CD4-positive, alpha-beta T cell treated with Interleukin-4 for 1 hour (primary cell): ENCODE measurements around the gene EPX.
A peak's percentile ranks its signal among the peaks of the same experiment; 100 is the strongest.

Source experiments
- DNase-seq, 2 donors: peaks; one replicate each; pipeline ENCODE4 v3.0.0-alpha.2; 2020 to 2022

EPX gene

DNA sequence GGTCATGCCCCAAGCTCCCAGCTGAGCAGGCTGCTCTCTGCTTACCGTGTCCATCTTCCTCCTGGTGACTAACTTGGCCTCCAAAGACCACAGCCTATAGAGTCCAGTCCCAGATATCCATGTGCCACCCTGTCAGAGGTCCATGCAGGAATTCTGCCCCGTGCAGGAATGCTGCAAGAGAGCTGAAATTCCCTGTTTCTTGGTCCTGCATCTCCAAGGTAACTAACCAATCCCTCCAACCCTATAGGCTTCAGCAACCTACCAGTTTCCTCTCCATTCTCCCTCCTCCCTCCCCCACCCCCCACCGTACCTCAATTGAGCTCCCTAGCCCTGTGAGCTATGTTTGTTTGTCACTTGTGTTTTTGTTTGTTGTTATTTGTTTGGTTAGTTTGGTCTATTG, 36.2 kb downstream of the EPX start:
- DNase-seq, result no peak

DNA sequence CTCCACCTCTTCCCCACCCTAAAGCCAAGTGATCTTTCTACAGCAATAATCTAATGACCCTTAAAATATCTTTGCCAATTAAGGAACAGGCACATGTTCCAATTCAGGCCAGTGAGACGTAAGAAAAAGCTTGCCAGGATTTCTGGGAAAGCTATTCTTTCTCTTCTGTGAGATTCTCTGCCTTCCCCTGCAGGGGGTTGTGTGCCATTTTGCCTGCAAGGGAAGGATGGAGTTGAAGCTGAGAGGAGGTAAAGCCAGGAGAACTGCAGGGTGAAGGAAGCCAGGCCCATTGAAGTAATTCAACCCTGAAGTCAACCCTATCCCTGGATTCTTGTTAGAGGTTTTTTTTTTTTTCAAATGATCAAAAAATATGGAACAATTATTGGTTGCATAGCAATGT, 36.9 kb downstream of the EPX start:
- DNase-seq, result no peak

DNA sequence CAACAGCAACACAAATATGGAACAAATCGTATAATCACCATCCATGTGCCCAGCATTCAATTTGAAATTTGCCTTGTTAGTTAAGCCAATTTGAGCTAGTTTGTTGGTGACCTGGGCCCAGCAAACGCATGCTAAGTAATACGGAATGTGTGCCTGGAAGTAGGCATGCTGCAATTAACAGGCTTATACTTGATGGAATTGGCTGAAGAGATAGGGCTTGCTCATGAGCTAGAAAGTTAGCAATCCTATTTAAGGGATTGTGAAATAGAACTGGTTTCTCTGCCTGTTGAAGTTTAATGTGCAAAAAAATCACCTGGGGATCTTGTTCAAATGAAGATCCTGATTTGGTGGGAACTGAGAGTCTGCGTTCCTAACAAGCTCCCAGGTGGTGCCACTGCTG, 37.4 kb downstream of the EPX start:
- DNase-seq, result no peak

DNA sequence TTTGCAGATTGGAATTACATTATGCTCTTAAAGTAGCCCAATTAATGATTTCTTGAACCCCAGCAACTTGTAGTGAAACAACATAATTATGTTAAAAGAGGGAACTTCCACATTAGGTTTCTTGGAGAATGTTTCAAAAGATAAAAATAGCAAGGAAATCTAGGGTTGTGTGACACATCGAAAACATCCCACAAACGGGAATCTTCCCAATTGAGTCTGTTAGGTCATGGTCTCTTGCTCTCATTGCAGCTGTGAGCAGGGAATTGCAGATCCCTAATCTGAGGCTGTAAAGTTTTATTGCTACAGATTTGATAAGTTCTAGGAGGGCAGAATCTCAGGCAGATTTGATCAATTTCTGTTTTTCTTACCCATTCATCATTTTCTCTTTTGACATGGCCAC, 39.1 kb downstream of the EPX start:
- no peak for DNase-seq

DNA sequence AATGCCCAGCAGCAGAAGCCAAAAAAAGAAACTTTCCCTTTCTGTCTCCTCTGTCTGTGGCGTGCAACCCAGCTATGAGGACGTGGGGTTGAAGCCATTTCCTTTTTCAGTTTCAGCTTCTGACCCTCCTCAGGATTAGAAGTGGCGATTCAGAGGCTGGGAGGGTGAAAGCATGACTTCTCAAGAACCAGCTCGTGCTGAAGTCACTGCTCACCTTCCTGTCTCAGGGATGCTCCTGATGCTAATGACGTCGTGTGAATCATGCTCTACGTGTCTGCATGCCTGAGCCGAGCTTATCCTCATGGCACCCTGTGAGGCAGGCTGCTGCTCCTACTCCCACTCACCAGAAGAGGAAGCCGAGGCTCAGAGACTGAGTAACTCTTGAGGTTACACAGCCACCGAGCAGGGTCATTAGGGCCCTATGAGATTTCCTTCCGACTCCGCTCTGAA, 40.2 kb downstream of the EPX start:
- peak; percentile 29 to 85 for DNase-seq

DNA sequence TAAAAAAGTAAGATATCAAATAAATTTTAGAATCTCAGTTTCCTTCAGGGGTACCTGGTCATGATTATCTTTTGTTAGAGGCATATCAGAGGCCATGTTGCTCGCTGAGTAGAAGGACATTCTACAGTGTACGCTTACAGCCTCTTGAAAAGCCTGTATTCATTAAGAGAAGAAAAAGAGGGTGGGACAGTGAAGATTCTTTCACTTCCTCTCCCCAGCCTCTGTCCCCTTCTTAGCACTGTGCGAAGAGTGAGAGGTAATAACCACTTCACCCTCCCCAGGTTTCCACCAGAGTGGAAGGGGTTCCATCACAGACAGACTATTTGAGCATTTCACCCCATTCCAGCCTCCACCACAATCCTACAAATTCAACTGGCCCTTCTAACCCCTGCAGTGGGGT, 41.0 kb downstream of the EPX start:
- DNase-seq, result no peak

DNA sequence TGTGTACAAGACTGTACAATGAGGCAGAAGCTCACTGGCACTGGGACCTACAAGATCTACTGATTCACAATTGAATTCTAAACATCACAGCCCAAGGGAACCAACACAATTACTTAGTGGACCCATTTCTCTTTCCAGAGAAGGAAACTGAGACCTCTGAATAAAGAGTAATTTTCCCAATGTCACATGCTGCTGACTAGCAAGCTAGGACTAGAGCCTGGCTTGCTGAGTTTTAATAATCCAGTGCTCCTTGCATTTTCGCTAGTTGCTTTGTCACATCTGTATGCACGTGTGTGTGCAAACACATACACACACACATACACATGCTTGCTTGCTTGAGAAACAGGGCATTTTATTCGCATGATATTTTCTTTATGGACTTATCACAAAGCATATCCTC, 42.0 kb downstream of the EPX start:
- DNase-seq, result no peak

DNA sequence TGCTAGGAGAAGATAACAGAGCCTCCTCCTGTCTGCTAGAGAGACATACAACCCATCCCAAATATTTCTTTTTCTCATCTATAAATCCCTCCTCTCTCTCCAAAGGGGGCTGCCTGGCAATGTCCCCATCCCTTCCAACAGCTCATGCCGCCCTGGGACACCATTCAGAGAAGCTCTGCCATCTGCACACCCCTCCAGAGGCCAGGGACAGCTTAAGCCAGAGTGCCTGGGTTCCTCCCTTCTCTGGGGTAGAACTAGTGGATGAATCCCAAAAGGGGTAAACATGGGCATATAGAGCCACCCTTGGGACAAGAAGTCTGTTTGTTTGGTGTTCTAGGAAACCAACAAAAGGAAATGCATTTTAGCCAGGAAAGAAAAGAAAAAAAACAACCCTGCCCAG, 43.3 kb downstream of the EPX start:
- DNase-seq, result no peak

DNA sequence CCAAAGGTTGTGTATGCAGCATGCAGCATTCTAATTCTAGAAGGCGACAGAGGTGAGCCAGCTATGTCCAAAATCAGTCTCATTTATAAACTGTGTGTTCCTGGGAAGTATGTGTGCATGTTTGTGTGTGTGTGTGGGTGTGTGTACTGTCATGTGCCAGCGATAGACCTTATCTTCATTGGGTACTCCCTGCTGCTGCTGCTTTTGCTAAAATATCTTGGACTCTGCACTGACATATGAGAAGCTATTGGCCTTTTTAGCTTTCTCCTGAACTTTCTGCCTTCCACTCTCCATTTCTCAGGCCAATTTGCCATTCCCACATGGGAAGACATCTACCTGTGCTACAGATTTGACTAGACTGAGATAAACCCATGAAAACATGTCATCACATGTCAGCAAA, 43.9 kb downstream of the EPX start:
- no peak for DNase-seq

DNA sequence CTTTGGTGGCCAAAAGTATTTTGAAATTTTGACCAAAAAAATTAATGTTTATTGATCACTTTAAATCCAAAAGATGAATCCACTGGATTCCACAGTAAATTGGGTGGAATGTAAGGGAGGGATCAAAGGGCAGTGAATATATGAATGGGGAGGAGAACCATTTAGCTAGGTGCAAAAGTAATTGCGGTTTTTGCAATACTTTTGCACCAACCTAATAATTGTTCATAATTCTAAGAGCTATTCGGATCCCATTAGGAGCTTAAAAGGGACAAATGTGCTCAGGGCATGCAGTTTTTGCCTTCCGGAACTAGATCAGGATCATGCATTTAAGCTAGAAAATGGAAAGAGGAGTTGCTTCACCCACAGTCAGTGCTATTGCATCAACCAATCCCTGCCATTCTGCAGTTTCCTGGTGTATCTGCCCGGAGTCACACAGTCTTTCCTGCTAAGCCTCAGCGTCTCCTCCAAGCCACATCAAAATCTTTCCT, 45.7 kb downstream of the EPX start, which contains the start of gene LPO:
Gene LPO, plus strand, starts transcription at position 438 of the 488 bp plus-strand sequence. CDS start 4,396 bp downstream, outside the sequence.
- no peak for DNase-seq

DNA sequence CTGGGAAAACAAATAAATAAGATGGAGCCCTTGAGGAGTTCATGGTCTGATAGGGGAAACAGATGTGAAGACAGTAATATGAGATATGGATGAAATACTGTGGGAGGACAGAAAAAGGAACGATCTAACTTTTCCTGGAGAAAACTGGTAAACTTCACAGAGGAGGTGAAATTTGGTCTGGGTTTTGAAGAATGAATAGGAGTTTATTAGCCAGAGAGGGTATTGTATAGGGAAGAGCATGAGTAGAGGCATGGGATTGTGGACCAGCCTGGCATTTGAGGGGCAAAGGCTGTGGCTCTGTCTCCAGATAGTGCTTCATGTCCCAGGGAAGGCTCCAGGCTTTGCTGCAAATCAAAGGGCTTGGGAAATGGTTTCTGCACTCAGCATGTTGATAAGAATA, 47.5 kb downstream of the EPX start:
- DNase-seq, result no peak

DNA sequence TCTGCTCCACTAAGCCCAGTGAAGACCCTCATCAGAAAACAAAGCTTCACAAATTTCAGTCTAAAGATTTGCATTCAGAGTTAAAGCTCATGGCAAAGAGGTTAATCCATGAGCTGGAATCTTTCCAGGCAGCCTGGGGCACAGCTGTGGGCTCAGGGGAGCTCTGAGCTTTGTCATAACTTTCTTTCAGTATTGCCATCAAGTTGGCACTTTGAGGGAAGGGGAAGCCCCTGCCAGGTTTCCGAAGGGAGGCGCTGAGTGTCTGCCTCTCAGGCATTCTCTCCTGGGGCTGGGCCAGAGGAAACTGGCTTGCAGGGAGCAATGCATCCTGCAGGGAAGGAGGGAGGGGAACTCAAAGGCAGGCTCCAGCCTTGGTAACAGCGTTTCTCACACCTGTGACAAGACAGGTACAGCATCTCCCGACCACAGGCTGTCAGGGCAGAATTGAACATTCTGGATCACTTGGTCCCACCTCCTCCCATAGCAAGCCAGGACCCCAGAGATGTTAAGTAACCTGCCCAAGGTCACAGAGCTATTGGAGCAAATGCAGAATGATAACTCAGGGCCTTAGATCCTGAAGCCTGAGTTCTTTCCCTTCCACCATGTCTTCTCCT, 49.8 kb downstream of the EPX start:
- DNase-seq, result no peak

DNA sequence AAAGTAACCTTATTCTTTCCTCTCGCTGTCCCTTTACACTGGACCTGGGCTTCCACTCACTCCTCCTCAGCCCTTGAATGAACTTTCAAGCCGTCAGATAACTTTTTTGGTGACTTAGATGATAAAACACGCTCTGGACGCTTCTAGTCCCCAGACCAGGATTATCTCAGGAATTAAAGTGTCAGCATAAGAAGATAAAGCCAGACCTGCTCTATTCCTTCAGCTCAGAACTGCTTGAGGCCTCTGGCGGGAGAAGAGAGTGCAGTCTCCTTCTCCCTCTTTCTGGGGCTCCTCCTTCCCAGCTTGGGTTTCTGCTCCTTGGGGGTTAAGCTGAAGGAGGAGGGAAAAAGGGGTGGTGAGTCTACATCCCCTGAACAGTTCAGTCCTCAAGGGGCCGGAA, 52.4 kb downstream of the EPX start:
- no peak for DNase-seq

DNA sequence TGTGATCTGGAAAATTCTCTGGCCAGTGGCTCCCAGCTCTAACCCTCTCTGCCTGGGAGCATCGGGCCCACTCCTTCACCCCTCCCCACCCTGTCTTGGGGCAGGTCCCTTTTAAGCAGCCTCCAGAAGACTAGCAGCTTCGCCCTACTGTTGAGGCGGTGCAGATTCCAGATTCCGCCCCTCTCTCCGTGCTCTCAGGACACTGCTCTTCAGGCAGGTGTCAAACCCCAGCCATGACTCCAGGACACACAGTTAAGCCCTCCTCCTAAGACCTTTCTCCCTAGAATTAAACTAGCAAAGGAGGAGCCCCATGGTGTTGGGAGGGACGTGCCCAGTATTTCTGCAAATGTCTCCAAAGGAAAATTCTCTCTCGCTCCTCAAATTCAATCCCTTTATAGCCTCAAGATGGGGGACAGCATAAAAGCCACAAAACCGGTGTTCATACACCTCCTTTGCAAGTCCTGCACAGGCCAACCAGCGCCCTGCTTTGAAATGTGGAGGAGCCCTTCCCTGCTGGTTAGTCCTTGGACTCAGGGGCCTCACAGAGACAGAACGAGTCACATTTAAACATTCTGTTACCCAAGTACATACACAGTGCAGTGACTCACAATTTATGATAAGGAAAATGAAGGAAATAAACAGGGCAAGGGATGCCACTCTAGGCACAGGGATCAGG, 53.0 kb downstream of the EPX start:
- no peak for DNase-seq

DNA sequence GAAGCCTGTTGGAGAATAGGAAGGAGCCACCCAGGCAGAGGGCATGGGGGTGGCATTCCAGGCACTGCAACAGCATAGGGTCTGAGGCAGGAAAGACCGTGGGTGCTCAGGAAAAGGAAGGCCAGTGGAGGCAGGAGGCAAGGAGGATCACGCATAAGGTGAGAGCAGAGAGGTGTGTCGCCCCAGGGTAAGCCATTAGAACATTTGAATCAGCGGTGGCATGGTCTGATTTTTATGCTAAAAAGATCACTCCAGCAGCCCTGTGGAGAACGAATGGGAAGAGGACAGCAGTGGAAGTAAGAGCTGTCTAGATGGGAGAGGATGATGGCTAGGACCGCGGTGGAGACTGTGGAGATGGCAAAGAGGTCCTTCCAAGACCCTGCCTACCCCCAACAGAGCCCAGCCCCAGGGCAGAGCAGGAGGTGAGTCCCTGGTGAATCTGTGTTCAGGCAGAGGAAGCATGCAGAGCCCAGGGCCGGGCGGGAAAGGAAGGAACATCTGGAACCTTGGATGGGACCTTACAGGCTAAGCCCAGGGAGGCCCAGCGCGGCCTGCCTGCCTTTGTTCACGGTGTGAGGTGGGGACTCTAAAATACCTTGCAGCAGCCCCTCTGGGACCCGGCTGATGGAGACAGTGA, 53.7 kb downstream of the EPX start:
- no peak for DNase-seq

DNA sequence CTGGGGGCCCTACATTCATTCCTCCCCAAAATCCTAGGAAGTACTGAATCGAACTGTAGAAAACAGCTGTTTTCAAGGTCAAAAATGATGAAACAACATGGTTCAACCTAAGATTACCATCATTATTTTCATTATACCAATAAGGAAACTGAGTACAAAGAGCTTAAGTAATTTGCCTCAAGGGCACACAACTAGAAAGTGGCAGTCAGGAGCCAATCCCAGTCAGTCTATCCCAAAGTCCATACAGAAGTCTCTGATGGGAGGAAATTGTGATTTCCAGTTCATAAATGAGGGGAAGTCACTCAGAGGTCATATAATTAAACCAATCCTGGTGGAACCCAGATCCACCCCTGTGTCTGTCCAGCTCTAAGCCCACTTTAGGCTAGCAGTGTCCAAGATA, 54.3 kb downstream of the EPX start:
- no peak for DNase-seq

DNA sequence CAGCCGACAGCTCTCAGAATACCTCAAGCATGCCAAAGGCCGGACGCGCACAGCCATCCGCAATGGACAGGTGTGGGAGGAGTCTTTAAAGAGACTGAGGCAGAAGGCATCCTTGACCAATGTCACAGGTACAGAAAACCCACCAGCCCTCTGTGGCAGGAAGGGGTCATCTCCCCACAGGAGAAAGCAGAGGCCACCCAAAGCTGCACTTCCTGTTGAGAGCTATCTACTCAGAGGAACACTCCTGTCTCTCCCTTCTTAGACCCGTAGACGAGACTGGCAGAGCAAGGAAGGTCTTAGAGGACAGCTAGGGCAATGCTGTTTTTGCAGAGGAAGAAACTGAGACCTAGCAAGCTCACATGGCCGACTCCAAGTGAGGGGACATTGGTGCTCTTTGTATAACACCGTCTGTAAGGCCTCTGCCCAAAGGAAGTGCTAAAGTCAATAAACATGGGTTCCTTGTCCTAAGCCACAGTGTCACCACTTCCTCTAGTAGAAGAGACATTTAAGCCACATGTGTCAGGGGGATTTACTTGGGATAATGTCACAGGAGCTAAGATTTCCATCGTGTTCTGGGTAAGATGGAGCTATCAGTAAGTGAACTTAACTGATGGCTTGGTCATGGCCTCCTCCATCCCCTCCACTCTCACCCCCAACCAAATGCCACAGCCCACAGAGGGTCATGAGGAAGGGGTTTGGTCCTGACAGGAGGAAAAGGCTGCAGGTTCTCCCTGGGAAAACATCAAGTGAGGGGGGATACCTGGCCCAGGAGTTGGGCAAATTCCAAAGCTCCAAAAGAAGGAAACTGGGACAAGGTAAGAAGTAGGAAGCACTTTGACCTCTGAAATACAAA, 55.2 kb downstream of the EPX start:
- no peak for DNase-seq

DNA sequence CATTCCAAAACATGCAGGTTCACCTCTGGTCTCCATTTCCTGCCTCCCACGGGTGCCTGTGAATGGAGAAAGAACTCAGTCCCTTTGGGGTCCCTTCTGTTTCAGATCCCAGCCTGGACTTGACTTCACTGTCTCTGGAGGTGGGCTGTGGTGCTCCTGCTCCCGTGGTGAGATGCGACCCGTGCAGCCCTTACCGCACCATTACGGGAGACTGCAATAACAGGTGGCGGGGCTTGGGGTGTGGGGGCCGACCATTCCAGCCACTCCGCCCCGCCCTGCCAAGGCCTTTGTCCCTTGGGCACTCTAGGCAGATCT, 56.4 kb downstream of the EPX start:
- DNase-seq, result no peak

DNA sequence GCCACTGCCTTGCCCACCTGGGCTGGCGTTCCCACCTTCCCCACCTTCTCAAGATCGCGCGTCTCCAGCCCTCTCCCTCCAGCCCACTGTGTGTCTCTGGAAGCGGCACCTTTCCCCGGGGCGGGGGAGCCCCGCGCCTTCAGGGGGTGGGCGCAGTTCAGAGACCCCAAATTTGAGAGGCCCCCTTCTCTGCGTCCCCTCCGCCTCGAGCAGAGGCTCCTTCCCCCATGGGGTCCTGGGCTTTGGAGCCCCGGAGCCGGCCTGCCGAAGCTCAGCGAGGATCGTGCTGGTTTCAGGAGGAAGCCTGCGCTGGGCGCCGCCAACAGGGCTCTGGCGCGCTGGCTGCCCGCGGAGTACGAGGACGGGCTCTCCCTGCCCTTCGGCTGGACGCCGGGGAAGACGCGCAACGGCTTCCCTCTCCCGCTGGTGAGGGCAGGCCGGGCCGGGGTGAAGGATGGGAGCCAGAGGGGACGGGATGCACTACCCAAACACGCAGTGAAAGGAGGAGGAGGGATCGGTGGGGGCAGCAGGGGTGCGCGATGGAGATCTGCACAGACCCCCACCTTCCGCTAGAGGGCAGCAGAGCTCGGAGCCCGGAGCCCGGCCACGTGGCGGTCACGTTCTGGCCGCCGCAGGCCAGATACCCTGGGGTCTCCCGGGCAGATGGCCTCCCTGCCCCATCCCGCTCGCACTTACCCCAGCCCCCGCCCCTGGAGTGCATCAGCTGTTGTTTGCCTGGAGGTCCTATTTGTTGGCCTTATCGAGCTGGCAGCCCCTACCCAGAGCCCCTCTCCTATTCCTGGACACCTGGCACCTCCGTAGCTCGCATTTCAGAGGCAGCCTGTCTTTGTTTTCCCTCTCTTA, 57.0 kb downstream of the EPX start:
- peak; percentile 72 to 76 for DNase-seq

DNA sequence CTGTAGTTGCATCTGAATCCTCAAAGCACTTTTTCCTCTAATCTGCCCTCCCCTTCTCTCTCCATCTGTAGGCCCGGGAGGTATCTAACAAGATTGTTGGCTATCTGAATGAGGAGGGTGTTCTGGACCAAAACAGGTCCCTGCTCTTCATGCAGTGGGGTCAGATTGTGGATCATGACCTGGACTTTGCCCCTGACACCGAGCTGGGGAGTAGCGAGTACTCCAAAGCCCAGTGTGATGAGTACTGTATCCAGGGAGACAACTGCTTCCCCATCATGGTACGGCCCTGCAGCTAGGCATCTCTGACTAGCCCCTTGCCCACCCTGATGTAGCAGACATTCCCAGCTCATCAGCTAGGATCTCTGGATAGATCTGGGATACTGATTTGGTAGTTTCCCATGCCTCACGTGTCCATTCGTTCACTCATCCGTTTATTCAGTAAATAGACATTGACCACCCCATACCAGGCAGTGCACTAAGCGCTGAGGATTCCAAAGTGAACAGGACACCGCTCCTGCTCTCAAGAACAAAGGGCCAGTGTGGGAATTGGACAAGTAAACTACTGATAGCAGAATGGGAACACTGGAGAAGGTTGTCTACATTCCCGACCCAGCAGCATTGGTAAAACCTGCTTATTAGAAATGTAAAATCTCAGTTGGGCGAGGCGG, 58.0 kb downstream of the EPX start:
- DNase-seq, result no peak

DNA sequence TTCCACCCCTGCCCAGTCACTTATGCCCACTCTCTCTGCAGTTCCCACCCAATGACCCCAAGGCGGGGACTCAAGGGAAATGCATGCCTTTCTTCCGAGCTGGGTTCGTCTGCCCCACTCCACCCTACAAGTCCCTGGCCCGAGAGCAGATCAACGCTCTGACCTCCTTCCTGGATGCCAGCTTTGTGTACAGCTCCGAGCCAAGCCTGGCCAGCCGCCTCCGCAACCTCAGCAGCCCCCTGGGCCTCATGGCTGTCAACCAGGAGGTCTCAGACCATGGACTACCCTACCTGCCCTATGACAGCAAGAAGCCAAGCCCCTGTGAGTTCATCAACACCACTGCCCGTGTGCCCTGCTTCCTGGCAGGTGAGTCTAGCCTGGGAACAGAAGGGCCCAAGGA, 59.6 kb downstream of the EPX start:
- DNase-seq, result no peak

DNA sequence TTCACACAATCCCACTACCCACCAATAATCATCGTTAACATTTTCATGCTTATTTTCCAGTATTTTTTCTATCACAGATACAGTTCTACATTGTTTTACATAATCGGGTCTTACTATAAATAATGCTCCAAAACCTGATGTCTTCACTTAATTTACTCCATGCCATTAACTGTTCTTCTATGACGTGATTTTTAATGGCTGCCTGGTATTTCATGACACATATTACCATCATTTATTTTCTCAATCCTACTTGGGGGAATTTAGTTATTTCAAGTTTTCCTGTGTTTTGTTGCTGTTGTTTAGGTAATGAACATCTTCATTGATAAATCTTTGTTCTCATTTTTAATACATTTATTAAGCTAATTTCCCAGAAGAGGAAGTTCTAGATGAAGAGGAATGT, 60.6 kb downstream of the EPX start:
- DNase-seq, result no peak
